ENCODE measurements around the gene PREX1.
"Not testable (repeated sequence)": the region's sequence is repeated elsewhere in the genome, so short reads cannot be mapped to it uniquely, and the experiment has no call there.

Gene PREX1

GRCh38 chr20:48784273-48784641, 43.5 kb downstream of the PREX1 start:
- Histone ChIP-seq H3K9me3 (peaks cover 6% of the 10 kb centered on the region; the same call in 1 of the 2 replicates), H3K4me1 (no peaks in the 10 kb centered on the region), H3K36me3 (replicated peaks) (no peaks in the 10 kb centered on the region), H3K4me3 (no peak overlapping the region), H3K27me3 (ENCODE audit: low read depth) (0 out of 2 replicates have a peak, but pooled peaks cover 3% of the 10 kb centered on the region)
- no peak for DNase-seq (ENCODE audit: low spot score in 2 of 2)
- in situ Hi-C loops (cut with MboI; ENCODE audit: low sequenced_read_pairs): no loop called here

DNA sequence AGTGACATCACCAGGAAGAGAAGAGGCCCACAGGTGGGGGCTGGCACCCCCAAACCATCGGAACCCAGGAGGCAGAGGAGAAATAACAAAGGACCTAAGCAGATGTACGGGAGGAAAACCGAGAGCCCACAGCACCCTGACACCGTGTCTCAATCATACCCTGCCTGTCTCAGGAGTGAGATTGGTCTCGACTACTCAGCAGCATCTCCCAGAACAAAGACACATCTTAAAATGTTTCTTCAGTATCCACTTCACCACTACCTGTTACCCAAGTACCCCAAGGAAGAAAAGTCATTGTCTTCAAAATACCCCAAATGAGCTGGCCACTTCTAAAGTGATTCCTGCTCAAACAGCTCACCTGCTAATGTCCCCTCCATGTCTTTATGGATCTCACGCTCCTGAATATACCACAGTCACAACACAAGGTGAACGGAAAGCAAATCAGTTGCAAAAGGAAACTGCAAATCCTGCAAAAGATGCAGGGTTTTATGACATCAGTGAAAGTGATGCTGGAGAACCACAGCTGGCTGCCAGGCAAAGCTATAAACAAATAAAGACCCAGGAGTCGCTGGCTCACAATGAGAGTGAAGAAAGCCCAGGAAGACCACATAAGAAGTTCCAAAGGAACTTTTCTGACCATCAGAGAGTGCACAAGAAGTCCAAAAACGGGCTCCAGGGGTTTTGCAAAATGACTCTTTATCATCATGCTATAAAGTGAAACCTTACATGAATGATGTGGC, 44.1 kb downstream of the PREX1 start:
- H3K4me3 ChIP-seq: no peak overlapping the region
- peaks cover 2% of the 10 kb centered on the region; the same call in 1 of the 2 replicates for H3K4me1 ChIP-seq
- H3K27me3 ChIP-seq (ENCODE audit: low read depth): 0 out of 2 replicates have a peak, but pooled peaks cover 4% of the 10 kb centered on the region
- H3K36me3 ChIP-seq (replicated peaks): no peaks in the 10 kb centered on the region
- DNase-seq (ENCODE audit: low spot score in 2 of 2): no peak
- in situ Hi-C loops (cut with MboI; ENCODE audit: low sequenced_read_pairs): no loop called here
- peaks cover 6% of the 10 kb centered on the region; the same call in 1 of the 2 replicates for H3K9me3 ChIP-seq

DNA sequence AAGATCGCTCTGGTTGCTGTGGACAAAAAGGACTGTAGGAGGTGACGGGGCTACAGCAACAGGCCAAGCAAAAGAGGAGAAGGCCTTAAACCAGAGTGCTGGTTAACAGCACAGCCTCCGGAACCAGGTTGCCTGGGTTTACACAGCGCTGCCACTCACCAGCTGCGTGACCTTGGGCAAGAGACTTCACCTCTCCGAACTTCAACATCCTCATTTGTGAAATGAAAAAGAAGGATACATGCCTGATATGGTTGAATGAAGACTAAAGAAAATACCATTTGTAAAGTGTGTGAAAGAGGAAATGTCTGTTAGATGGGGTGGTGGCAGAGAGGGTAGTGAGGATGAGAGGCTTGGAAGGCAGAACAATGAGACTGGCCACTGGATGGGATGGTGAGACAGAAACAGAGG, 44.9 kb downstream of the PREX1 start:
- Histone ChIP-seq H3K27me3 (ENCODE audit: low read depth) (0 out of 2 replicates have a peak, but pooled peaks cover 4% of the 10 kb centered on the region), H3K4me1 (peaks cover 2% of the 10 kb centered on the region; the same call in 1 of the 2 replicates), H3K36me3 (replicated peaks) (no peaks in the 10 kb centered on the region), H3K9me3 (peaks cover 6% of the 10 kb centered on the region; the same call in 1 of the 2 replicates), H3K4me3 (no peak overlapping the region)
- in situ Hi-C loops (cut with MboI; ENCODE audit: low sequenced_read_pairs): no loop called here
- no peak for DNase-seq (ENCODE audit: low spot score in 2 of 2)

- DNase-seq (ENCODE audit: low spot score in 2 of 2): no peak
- Histone ChIP-seq H3K4me3 (no peak overlapping the region), H3K36me3 (replicated peaks) (no peaks in the 10 kb centered on the region), H3K27me3 (ENCODE audit: low read depth) (0 out of 2 replicates have a peak, but pooled peaks cover 4% of the 10 kb centered on the region), H3K9me3 (peaks cover 6% of the 10 kb centered on the region; the same call in 1 of the 2 replicates), H3K4me1 (peaks cover 2% of the 10 kb centered on the region; the same call in 1 of the 2 replicates)
- in situ Hi-C loops (cut with MboI; ENCODE audit: low sequenced_read_pairs): no loop called here
These were observed 45.7 kb downstream of the PREX1 start for GRCh38 chr20:48782053-48782452.

GRCh38 chr20:48781634-48782033, 46.2 kb downstream of the PREX1 start:
- no peak for DNase-seq (ENCODE audit: low spot score in 2 of 2)
- H3K36me3 ChIP-seq (replicated peaks): no peaks in the 10 kb centered on the region
- 0 out of 2 replicates have a peak, but pooled peaks cover 4% of the 10 kb centered on the region for H3K27me3 ChIP-seq (ENCODE audit: low read depth)
- peaks cover 2% of the 10 kb centered on the region; the same call in 1 of the 2 replicates for H3K4me1 ChIP-seq
- no peak overlapping the region for H3K4me3 ChIP-seq
- peaks cover 6% of the 10 kb centered on the region; the same call in 1 of the 2 replicates for H3K9me3 ChIP-seq
- in situ Hi-C loops (cut with MboI; ENCODE audit: low sequenced_read_pairs): no loop called here

- H3K36me3 ChIP-seq (replicated peaks): no peaks in the 10 kb centered on the region
- H3K4me3 ChIP-seq: no peak overlapping the region
- peaks cover 6% of the 10 kb centered on the region; the same call in 1 of the 2 replicates for H3K9me3 ChIP-seq
- DNase-seq (ENCODE audit: low spot score in 2 of 2): no peak
- in situ Hi-C loops (cut with MboI; ENCODE audit: low sequenced_read_pairs): no loop called here
- H3K4me1 ChIP-seq: peaks cover 2% of the 10 kb centered on the region; the same call in 1 of the 2 replicates
- H3K27me3 ChIP-seq (ENCODE audit: low read depth): 0 out of 2 replicates have a peak, but pooled peaks cover 4% of the 10 kb centered on the region
These were observed 48.4 kb downstream of the PREX1 start for GRCh38 chr20:48779435-48779834.

DNA sequence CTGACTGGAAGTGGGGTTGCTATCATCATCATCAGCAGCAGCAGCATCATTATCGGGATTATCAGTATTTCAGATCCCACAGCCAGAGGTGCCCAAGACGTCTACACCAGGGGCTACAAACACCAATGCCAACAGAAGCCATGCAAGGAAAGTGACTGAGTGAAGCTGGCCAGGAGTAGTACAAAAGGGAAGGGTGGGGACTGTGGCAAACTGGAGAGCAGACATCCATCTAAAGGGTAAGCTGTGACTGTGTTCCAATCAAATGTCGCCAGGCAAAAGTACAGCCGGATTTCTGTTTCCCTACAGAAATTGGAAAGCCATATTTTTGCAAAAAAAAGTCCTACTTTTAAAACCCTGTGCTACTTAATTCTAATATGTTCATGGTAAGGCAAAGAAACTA, 50.0 kb downstream of the PREX1 start:
- DNase-seq (ENCODE audit: low spot score in 2 of 2): no peak
- peaks cover 6% of the 10 kb centered on the region; the same call in 1 of the 2 replicates for H3K9me3 ChIP-seq
- H3K27me3 ChIP-seq (ENCODE audit: low read depth): 0 out of 2 replicates have a peak, but pooled peaks cover 4% of the 10 kb centered on the region
- H3K36me3 ChIP-seq (replicated peaks): no peaks in the 10 kb centered on the region
- H3K4me3 ChIP-seq: no peak overlapping the region
- peaks cover 2% of the 10 kb centered on the region; the same call in 1 of the 2 replicates for H3K4me1 ChIP-seq
- in situ Hi-C loops (cut with MboI; ENCODE audit: low sequenced_read_pairs): no loop called here

- no peak for DNase-seq (ENCODE audit: low spot score in 2 of 2)
- in situ Hi-C loops (cut with MboI; ENCODE audit: low sequenced_read_pairs): no loop called here
- Histone ChIP-seq H3K36me3 (replicated peaks) (no peaks in the 10 kb centered on the region), H3K4me1 (peaks cover 2% of the 10 kb centered on the region; the same call in 1 of the 2 replicates), H3K4me3 (no peak overlapping the region), H3K9me3 (peaks cover 6% of the 10 kb centered on the region; the same call in 1 of the 2 replicates), H3K27me3 (ENCODE audit: low read depth) (0 out of 2 replicates have a peak, but pooled peaks cover 4% of the 10 kb centered on the region)
These were observed 50.8 kb downstream of the PREX1 start for GRCh38 chr20:48777005-48777404.

DNA sequence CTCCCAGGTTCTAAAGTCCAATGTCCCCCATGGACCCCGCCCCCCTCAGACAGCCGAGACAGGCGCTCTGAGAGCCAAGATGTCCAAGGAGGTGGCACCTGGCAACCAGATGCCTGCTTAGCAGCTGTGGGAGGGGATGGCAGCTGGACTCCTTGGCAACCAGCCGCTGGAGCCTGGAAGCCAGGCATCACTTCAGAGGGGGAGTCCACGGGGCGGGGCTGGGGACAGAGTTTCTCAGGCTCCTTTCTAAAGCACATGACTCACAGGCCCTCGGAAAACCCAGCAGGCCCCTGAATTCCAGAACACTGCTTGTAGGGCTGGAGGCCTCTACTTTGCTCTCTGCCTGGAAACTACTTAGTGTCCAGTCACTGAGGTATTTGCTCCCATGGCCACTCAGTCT, 51.5 kb downstream of the PREX1 start:
- no peaks in the 10 kb centered on the region for H3K36me3 ChIP-seq (replicated peaks)
- in situ Hi-C loops (cut with MboI; ENCODE audit: low sequenced_read_pairs): no loop called here
- no peak overlapping the region for H3K4me3 ChIP-seq
- no peak for DNase-seq (ENCODE audit: low spot score in 2 of 2)
- 0 out of 2 replicates have a peak, but pooled peaks cover 4% of the 10 kb centered on the region for H3K27me3 ChIP-seq (ENCODE audit: low read depth)
- H3K4me1 ChIP-seq: peaks cover 2% of the 10 kb centered on the region; the same call in 1 of the 2 replicates
- peaks cover 6% of the 10 kb centered on the region; the same call in 1 of the 2 replicates for H3K9me3 ChIP-seq

DNA sequence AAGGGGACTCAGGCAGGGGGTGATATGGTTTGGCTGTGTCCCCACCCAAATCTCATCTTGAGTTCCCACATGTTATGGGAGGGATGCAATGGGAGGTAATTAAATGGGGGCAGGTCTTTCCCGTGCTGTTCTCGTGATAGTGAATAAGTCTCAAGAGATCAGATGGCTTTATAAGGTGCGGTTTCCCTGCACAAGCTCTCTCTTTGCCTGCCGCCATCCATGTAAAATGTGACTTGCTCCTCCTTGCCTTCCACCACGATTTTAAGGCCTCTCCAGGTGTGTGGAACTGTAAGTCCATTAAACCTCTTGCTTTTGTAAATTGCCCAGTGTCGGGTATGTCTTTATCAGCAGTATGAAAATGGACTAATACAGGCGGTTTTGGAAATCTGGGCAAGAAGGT, 52.3 kb downstream of the PREX1 start:
- H3K4me1 ChIP-seq; in situ Hi-C loops (cut with MboI; ENCODE audit: low sequenced_read_pairs); H3K4me3 ChIP-seq; H3K9me3 ChIP-seq; H3K27me3 ChIP-seq (ENCODE audit: low read depth); H3K36me3 ChIP-seq (replicated peaks); DNase-seq (ENCODE audit: low spot score in 2 of 2): not testable (repeated sequence)

GRCh38 chr20:48774696-48775095, 53.1 kb downstream of the PREX1 start:
- in situ Hi-C loops (cut with MboI; ENCODE audit: low sequenced_read_pairs): no loop called here
- peaks cover 2% of the 10 kb centered on the region; the same call in 1 of the 2 replicates for H3K4me1 ChIP-seq
- DNase-seq (ENCODE audit: low spot score in 2 of 2): no peak
- H3K9me3 ChIP-seq: peaks cover 4% of the 10 kb centered on the region; the same call in 1 of the 2 replicates
- H3K36me3 ChIP-seq (replicated peaks): no peaks in the 10 kb centered on the region
- H3K27me3 ChIP-seq (ENCODE audit: low read depth): 0 out of 2 replicates have a peak, but pooled peaks cover 4% of the 10 kb centered on the region
- no peak overlapping the region for H3K4me3 ChIP-seq

DNA sequence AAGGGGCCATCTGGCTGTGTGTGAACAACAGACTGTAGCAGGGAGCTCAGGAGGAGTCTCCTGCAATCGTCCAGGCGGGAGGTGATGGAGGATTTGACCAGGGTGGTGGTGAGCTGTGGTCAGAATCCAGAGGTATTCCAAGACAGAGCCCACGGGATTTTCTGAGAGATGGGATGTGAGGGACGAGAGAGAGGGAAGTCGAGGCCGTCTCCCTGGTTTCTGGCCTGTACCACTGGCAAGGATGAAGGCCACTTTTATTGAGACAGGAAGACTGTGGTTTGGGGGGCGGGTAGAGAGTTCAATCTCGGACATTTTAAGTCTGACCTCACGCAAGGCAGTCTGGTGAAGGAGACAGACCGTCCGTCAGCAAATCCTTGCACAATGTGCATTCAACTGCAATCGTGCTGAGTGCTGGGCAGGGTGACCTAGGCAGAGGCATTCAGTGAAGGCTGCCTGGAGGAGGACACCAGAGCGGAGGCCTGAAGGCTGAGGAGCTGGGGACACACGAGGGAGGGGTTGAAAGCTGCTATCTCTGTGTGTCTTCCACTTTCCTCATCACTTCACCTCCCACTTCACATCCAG, 53.9 kb downstream of the PREX1 start:
- in situ Hi-C loops (cut with MboI; ENCODE audit: low sequenced_read_pairs): no loop called here
- DNase-seq (ENCODE audit: low spot score in 2 of 2): no peak
- Histone ChIP-seq H3K27me3 (ENCODE audit: low read depth) (no peaks in the 10 kb centered on the region), H3K4me3 (no peak overlapping the region), H3K36me3 (replicated peaks) (no peaks in the 10 kb centered on the region), H3K4me1 (peaks cover 2% of the 10 kb centered on the region; the same call in 1 of the 2 replicates), H3K9me3 (no peaks in the 10 kb centered on the region)

DNA sequence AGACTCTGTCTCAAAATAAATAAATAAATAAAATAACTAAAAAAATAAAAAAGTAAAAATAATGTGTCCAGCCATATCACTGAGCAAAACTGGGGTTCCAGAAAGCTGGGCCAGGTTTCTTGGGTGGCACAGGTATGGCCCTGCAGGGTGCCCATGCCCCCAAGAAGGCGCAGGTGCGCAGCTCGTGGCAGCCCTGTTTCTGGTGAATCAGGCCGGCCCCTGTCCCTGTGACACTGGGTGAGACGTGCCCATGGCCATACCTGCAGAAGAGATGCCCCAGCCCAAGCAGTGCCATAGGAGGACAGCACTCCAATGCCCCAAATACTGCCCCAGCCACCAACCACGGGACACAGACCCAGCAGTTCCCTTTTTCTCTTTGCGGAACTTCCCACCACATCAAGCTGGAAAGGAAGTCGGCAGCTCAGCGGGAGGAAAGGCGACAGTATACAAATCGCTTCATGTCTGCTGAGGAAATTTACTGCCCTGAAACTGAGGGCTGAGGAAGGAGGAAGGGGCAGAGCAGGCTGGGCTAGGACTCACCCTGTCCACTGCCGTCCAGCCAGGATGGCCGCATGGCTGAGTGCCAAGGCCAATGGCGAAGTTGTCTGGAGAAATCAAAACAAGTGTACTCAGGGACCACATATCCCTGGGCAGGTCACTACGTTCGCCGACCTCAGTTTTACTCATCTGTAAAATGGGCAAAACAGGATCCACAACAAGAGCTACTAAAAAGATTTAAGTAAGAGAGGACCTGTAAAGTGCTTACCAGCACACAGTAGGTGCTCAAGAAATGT, 55.4 kb downstream of the PREX1 start:
- no peaks in the 10 kb centered on the region for H3K9me3 ChIP-seq
- no peak for DNase-seq (ENCODE audit: low spot score in 2 of 2)
- in situ Hi-C loops (cut with MboI; ENCODE audit: low sequenced_read_pairs): no loop called here
- no peak overlapping the region for H3K4me3 ChIP-seq
- H3K36me3 ChIP-seq (replicated peaks): no peaks in the 10 kb centered on the region
- no peaks in the 10 kb centered on the region for H3K4me1 ChIP-seq
- H3K27me3 ChIP-seq (ENCODE audit: low read depth): no peaks in the 10 kb centered on the region

Data from HAP-1 (cell line).